K562 (cell line): Measurements from ENCODE around the gene C22orf39. TPM values are rescaled to one million over a fixed set of nuclear protein-coding genes. Genes with fewer than 3 reads are reported as not detected.
A peak's percentile ranks its signal among the peaks of the same experiment; 100 is the strongest.

ENCODE experiments used
- CCNT2 ChIP-seq: IDR thresholded peaks from 2 replicates; pipeline ENCODE4 v1.6.1; 2011; ENCODE audit warnings: borderline replicate concordance, low read depth, mild to moderate bottlenecking, moderate library complexity, mixed read lengths, low read length; ENCODE audit not compliant: insufficient read length; ENCODE audit errors: extremely low read depth
- HNRNPL ChIP-seq: fragments of 200-400 bp; formaldehyde crosslinking; IDR thresholded peaks from 2 replicates; pipeline ENCODE4 v1.6.1; 2017; ENCODE audit warnings: low read depth, mild to moderate bottlenecking, low read length
- MXI1 ChIP-seq: IDR thresholded peaks from 2 replicates; pipeline ENCODE4 v1.6.1; 2011; ENCODE audit warnings: low read depth, mild to moderate bottlenecking, improper control_type of control experiment, low read length
- MYBL2 ChIP-seq, 2 experiments: fragments of 450-650 bp in 1 of 2; sonication (generic) in 1 of 2; formaldehyde crosslinking in 1 of 2; IDR thresholded peaks; 2 replicates each; pipeline versions ENCODE4 v1.6.1 to v1.8.1; 2017 to 2022; ENCODE audit warnings: borderline replicate concordance in 1 of 2, inconsistent platforms in 1 of 2, low read depth in 1 of 2, mild to moderate bottlenecking in 1 of 2, missing genetic modification reagents in 1 of 2, moderate library complexity in 1 of 2
- MYC ChIP-seq, 2 experiments: fragments of 250-450 bp in 1 of 2; sonication (Bioruptor Pico) in 1 of 2; IDR thresholded peaks; 2 replicates each; pipeline versions ENCODE4 v1.5.1 to v1.6.1; 2012 to 2021; ENCODE audit warnings: low read depth in 2 of 2, borderline replicate concordance in 1 of 2, improper control_type of control experiment in 1 of 2, low read length in 1 of 2, mild to moderate bottlenecking in 1 of 2, moderate library complexity in 1 of 2
- polyA plus RNA-seq, 8 experiments: library from polyadenylated mRNA; depleted of rRNA in 4 of 8; stranded (reverse) in 5 of 8; unstranded in 3 of 8; fragments of >200 nt; fragmentation: Nextera tagmentation in 2 of 8; fragmentation: Illumina TruSeq in 1 of 8; extraction: Ambion mirVana in 2 of 8; extraction: Trizol in 1 of 8; gene quantifications; 2 replicates each; pipeline versions ENCODE4 v1.2.1 to v1.2.3, GENCODE V29; 2011 to 2014; ENCODE audit warnings: inconsistent platforms in 1 of 8, missing spikeins in 1 of 8
- total RNA-seq, 7 experiments: library from RNA; depleted of rRNA in 6 of 7; stranded (reverse); fragments of >200 nt in 6 of 7; fragmentation: Illumina TruSeq in 2 of 7; extraction: Trizol in 2 of 7; gene quantifications; 2 replicates each; pipeline versions ENCODE4 v1.2.1 to v1.2.3, GENCODE V29; 2011 to 2021; ENCODE audit warnings: low replicate concordance in 1 of 7
- TF ChIP-seq, protein P1 (sequence below), 2 experiments: fragments of 450-650 bp in 1 of 2; sonication (generic) in 1 of 2; formaldehyde crosslinking; conservative IDR thresholded peaks; 2 replicates each; pipeline versions ENCODE4 v1.4.0 to v1.8.1; 2020 to 2022; ENCODE audit warnings: mild to moderate bottlenecking in 1 of 2, missing genetic modification reagents in 1 of 2
- TF ChIP-seq, protein P2 (sequence below): sonication (generic); formaldehyde crosslinking; IDR thresholded peaks from 2 replicates; pipeline ENCODE4 v1.8.1; 2023; ENCODE audit warnings: mild to moderate bottlenecking, missing genetic modification reagents
- TF ChIP-seq, protein P3 (sequence below), 2 experiments: fragments of 450-650 bp in 1 of 2; sonication (generic) in 1 of 2; formaldehyde crosslinking in 1 of 2; IDR thresholded peaks in 1 of 2; conservative IDR thresholded peaks in 1 of 2; 2 replicates each; pipeline versions ENCODE4 v1.6.1 to v1.8.1; 2016 to 2023; ENCODE audit warnings: mild to moderate bottlenecking in 2 of 2, moderate library complexity in 2 of 2, inconsistent platforms in 1 of 2, missing genetic modification reagents in 1 of 2

Gene C22orf39
- total and polyA plus RNA-seq, 9 of the 15 experiments (the other 6 are each of a cell fraction or from before 2014, with no cell fraction given) = 20.4 to 139 (median 66.8) TPM

DNA sequence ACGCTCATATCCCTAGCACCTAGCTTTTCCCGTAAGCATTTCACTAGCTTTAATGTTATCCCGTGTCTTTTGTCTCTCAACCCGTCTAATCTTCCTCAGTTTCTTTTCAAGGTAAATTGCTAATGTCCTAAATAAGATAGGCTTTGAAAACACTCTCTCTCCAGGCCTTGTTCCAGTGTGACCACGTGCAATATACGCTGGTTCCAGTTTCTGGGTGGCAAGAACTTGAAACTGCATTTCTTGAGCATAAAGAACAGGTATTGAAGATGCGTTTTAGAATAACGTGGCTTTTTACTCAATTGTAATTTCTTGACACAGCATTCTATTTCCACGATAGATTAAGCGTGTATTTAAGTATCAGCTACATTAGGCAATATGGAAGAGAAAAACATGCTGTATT is 33.3 kb upstream of the C22orf39 start (continued):
- TF ChIP-seq, protein P1, sequence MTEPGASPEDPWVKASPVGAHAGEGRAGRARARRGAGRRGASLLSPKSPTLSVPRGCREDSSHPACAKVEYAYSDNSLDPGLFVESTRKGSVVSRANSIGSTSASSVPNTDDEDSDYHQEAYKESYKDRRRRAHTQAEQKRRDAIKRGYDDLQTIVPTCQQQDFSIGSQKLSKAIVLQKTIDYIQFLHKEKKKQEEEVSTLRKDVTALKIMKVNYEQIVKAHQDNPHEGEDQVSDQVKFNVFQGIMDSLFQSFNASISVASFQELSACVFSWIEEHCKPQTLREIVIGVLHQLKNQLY (CRISPR knock-in tag; conservative IDR thresholded peaks at IDR 0.05) = 0 out of 4 replicates have a peak, but pooled peaks of 1 of the 2 experiments have one; percentile 83
- 0 out of 2 replicates have a peak, but pooled peaks have one; percentile 65 for TF ChIP-seq MXI1
- peak; percentile 52; the same call in 1 of the 2 replicates for TF ChIP-seq MYC (IDR thresholded peaks at IDR 0.05; ENCODE audit: low read depth, low read length)
- no peak for TF ChIP-seq MYC (CRISPR knock-in tag; IDR thresholded peaks at IDR 0.05; ENCODE audit: borderline replicate concordance, low read depth)
- TF ChIP-seq CCNT2 = no peak
- TF ChIP-seq, protein P2, sequence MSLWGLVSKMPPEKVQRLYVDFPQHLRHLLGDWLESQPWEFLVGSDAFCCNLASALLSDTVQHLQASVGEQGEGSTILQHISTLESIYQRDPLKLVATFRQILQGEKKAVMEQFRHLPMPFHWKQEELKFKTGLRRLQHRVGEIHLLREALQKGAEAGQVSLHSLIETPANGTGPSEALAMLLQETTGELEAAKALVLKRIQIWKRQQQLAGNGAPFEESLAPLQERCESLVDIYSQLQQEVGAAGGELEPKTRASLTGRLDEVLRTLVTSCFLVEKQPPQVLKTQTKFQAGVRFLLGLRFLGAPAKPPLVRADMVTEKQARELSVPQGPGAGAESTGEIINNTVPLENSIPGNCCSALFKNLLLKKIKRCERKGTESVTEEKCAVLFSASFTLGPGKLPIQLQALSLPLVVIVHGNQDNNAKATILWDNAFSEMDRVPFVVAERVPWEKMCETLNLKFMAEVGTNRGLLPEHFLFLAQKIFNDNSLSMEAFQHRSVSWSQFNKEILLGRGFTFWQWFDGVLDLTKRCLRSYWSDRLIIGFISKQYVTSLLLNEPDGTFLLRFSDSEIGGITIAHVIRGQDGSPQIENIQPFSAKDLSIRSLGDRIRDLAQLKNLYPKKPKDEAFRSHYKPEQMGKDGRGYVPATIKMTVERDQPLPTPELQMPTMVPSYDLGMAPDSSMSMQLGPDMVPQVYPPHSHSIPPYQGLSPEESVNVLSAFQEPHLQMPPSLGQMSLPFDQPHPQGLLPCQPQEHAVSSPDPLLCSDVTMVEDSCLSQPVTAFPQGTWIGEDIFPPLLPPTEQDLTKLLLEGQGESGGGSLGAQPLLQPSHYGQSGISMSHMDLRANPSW = 0 out of 2 replicates have a peak, but pooled peaks have one; percentile 88
- no peak for TF ChIP-seq MYBL2 (IDR thresholded peaks at IDR 0.05; ENCODE audit: low read depth)
- TF ChIP-seq MYBL2 (CRISPR knock-in tag; IDR thresholded peaks at IDR 0.05; ENCODE audit: borderline replicate concordance) = no peak
- TF ChIP-seq HNRNPL = 0 out of 2 replicates have a peak, but pooled peaks have one; percentile 53
- TF ChIP-seq, protein P3, sequence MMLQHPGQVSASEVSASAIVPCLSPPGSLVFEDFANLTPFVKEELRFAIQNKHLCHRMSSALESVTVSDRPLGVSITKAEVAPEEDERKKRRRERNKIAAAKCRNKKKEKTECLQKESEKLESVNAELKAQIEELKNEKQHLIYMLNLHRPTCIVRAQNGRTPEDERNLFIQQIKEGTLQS (IDR thresholded peaks at IDR 0.05) = no peak
- TF ChIP-seq, protein P3 (CRISPR knock-in tag; conservative IDR thresholded peaks at IDR 0.05) = peak; percentile 19; the same call in 1 of the 2 replicates
- TF ChIP-seq, all 486 proteins: peak for 9
